ENCODE results near the gene SIGLEC12. TPM values are rescaled to one million over a fixed set of nuclear protein-coding genes. Genes with fewer than 3 reads are reported as not detected.

The SIGLEC12 gene
- total and polyA plus RNA-seq, 9 of the 15 experiments (the other 6 are each of a cell fraction or from before 2014, with no cell fraction given): 0.08 to 1.3 (median 0.54) TPM

DNA sequence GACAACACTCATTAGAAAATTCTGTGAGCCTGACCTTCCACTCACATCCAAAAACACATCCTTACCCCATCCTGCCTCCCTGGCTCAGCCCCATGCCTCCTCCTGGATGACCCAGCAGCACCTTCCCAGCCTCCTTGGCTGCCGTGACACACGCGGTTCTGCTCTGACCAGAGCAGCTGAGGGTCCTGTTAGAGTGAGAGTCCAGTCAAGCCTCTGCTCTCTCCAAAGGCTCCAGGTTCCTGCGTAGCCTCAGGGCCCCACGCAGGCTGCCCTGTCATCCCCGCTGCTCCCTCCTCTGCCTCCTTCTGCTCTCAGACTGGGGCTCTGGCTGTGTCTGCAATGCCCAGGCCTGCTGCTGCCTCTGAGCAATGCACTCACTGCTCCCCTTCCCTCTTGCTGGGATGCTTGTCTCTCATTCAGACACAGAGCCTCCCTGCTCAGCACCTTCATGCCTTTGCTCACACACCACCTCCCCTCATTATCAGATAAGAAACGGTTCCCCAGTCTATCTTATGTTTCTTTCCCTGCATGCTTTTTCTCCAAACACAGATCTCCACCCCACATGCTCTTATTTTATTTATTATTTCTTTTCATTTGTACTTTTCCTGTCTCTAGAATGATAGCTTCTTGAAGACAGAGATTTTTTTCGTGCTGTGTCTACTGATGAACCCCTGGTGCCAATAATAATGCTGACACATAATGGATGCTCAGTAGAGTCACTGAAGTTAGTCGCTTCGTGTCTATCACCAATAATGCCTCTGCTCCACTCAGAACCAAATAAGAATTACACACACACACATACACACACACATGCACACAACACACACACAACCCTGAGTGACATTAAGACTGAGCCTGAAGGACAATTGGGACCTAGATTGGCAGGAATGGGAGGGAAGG, 40.1 kb upstream of the SIGLEC12 start (continued):
- TF ChIP-seq, protein P1, sequence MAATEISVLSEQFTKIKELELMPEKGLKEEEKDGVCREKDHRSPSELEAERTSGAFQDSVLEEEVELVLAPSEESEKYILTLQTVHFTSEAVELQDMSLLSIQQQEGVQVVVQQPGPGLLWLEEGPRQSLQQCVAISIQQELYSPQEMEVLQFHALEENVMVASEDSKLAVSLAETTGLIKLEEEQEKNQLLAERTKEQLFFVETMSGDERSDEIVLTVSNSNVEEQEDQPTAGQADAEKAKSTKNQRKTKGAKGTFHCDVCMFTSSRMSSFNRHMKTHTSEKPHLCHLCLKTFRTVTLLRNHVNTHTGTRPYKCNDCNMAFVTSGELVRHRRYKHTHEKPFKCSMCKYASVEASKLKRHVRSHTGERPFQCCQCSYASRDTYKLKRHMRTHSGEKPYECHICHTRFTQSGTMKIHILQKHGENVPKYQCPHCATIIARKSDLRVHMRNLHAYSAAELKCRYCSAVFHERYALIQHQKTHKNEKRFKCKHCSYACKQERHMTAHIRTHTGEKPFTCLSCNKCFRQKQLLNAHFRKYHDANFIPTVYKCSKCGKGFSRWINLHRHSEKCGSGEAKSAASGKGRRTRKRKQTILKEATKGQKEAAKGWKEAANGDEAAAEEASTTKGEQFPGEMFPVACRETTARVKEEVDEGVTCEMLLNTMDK (IDR thresholded peaks at IDR 0.05; ENCODE audit: borderline replicate concordance, insufficient read depth, low read depth, low read length, poor library complexity, severe bottlenecking): no peak
- peak; percentile 63; the same call in 1 of the 2 replicates for TF ChIP-seq ZNF766 (CRISPR knock-in tag; conservative IDR thresholded peaks at IDR 0.05)
- peak; percentile 55; the same call in 1 of the 2 replicates for TF ChIP-seq SMARCA5 (IDR thresholded peaks at IDR 0.05)
- peak; percentile 40; the same call in 1 of the 2 replicates for TF ChIP-seq MYC (IDR thresholded peaks at IDR 0.05; ENCODE audit: low read depth, low read length)
- TF ChIP-seq MYC (CRISPR knock-in tag; IDR thresholded peaks at IDR 0.05; ENCODE audit: borderline replicate concordance, low read depth): peak; percentile 68; the same call in 1 of the 2 replicates
- no peak; the same call in 1 of the 2 replicates for TF ChIP-seq TARDBP (IDR thresholded peaks at IDR 0.05)
- no peak for TF ChIP-seq SETDB1 (IDR thresholded peaks at IDR 0.05; ENCODE audit: low read length)
- no peak for TF ChIP-seq FOS (IDR thresholded peaks at IDR 0.05; ENCODE audit: extremely low read depth, insufficient read length)
- no peak for TF ChIP-seq NR2F6 (CRISPR knock-in tag; IDR thresholded peaks at IDR 0.05)
- no peak for TF ChIP-seq MBD2 (IDR thresholded peaks at IDR 0.05; ENCODE audit: borderline replicate concordance, low read depth)
- TF ChIP-seq ZSCAN32 (CRISPR knock-in tag; IDR thresholded peaks at IDR 0.05): no peak
- TF ChIP-seq, protein P2, sequence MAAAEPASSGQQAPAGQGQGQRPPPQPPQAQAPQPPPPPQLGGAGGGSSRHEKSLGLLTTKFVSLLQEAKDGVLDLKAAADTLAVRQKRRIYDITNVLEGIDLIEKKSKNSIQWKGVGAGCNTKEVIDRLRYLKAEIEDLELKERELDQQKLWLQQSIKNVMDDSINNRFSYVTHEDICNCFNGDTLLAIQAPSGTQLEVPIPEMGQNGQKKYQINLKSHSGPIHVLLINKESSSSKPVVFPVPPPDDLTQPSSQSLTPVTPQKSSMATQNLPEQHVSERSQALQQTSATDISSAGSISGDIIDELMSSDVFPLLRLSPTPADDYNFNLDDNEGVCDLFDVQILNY (CRISPR knock-in tag; IDR thresholded peaks at IDR 0.05): no peak
- 0 out of 2 replicates have a peak, but pooled peaks have one; percentile 44 for TF ChIP-seq ELF4 (CRISPR knock-in tag; IDR thresholded peaks at IDR 0.05)
- TF ChIP-seq ZNF76 (CRISPR knock-in tag; IDR thresholded peaks at IDR 0.05; ENCODE audit: borderline replicate concordance): no peak
- TF ChIP-seq SREBF2 (CRISPR knock-in tag; IDR thresholded peaks at IDR 0.05): no peak
- TF ChIP-seq SMAD2 (IDR thresholded peaks at IDR 0.05; ENCODE audit: low read depth, low read length): no peak
- no peak for TF ChIP-seq ARHGAP35 (IDR thresholded peaks at IDR 0.05; ENCODE audit: partially characterized antibody)
- TF ChIP-seq CBX1 (IDR thresholded peaks at IDR 0.05; ENCODE audit: low read depth): no peak
- TF ChIP-seq, protein P3, sequence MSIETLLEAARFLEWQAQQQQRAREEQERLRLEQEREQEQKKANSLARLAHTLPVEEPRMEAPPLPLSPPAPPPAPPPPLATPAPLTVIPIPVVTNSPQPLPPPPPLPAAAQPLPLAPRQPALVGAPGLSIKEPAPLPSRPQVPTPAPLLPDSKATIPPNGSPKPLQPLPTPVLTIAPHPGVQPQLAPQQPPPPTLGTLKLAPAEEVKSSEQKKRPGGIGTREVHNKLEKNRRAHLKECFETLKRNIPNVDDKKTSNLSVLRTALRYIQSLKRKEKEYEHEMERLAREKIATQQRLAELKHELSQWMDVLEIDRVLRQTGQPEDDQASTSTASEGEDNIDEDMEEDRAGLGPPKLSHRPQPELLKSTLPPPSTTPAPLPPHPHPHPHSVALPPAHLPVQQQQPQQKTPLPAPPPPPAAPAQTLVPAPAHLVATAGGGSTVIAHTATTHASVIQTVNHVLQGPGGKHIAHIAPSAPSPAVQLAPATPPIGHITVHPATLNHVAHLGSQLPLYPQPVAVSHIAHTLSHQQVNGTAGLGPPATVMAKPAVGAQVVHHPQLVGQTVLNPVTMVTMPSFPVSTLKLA (conservative IDR thresholded peaks at IDR 0.05): 0 out of 4 replicates have a peak, but pooled peaks of 1 of the 2 experiments have one; percentile 15
- TF ChIP-seq NR4A1 (CRISPR knock-in tag; IDR thresholded peaks at IDR 0.05): 0 out of 2 replicates have a peak, but pooled peaks have one; percentile 42
- peak; percentile 66; the same call in 1 of the 2 replicates for TF ChIP-seq NR4A1 (tag; IDR thresholded peaks at IDR 0.05)
- peak; percentile 68 for TF ChIP-seq ZNF239 (CRISPR knock-in tag; IDR thresholded peaks at IDR 0.05)
- TF ChIP-seq CEBPB (tag; IDR thresholded peaks at IDR 0.05): no peak
- TF ChIP-seq C11orf30 (IDR thresholded peaks at IDR 0.05; ENCODE audit: low read depth): peak; percentile 73
- TF ChIP-seq, protein P4, sequence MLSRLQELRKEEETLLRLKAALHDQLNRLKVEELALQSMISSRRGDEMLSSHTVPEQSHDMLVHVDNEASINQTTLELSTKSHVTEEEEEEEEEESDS (CRISPR knock-in tag; IDR thresholded peaks at IDR 0.05): no peak

Measured in K562 (cell line).